ENCODE data around the gene TPM1. TPM values are rescaled to one million over a fixed set of nuclear protein-coding genes. Genes with fewer than 3 reads are reported as not detected.
"Not testable (repeated sequence)": the region's sequence is repeated elsewhere in the genome, so short reads cannot be mapped to it uniquely, and the experiment has no call there.

TPM1 gene
- total and polyA plus RNA-seq, 4 donors: 118 to 469 (median 192) TPM

DNA sequence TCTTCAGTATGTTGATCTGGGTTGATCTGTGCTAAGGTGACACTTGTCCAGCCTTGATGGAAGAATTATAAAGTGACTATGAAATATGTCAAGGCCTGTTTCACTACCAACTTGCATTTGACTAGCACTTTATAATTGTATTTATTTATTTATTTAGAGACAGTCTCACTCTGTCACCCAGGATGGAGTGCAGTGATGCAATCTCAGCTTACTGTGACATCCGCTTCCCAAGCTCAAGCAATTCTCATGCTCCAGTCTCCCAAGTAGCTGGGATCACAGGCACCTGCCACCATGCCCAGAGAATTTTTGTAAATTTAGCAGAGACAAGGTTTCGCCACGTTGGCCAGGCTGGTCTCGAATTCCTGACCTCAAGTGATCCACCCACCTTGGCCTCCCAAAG is 53.6 kb downstream of the TPM1 start:
- H3K4me1 ChIP-seq (ENCODE audit: control insufficient read depth in 5 of 5, insufficient read depth in 5 of 5, low read length in 5 of 5): peaks cover 0 to 7% (median 5%) of the 10 kb centered on the region in 5 donors
- no peak overlapping the region for H3K9ac ChIP-seq (ENCODE audit: insufficient read depth in 1 of 2, low read length in 2 of 2)
- no peaks in the 10 kb centered on the region for H3K9me3 ChIP-seq (ENCODE audit: control insufficient read depth in 4 of 4, insufficient read depth in 3 of 4, low read length in 3 of 4)
- no peaks in the 10 kb centered on the region for H3K27me3 ChIP-seq (ENCODE audit: control insufficient read depth in 3 of 3, insufficient read depth in 3 of 3, low read length in 2 of 3)
- H3K27ac ChIP-seq (ENCODE audit: low read depth in 1 of 2, low read length in 1 of 2): no peak overlapping the region
- no peaks in the 10 kb centered on the region for H3K36me3 ChIP-seq (ENCODE audit: control insufficient read depth in 4 of 4, insufficient read depth in 4 of 4, low read length in 4 of 4)
- TF ChIP-seq, protein P1, sequence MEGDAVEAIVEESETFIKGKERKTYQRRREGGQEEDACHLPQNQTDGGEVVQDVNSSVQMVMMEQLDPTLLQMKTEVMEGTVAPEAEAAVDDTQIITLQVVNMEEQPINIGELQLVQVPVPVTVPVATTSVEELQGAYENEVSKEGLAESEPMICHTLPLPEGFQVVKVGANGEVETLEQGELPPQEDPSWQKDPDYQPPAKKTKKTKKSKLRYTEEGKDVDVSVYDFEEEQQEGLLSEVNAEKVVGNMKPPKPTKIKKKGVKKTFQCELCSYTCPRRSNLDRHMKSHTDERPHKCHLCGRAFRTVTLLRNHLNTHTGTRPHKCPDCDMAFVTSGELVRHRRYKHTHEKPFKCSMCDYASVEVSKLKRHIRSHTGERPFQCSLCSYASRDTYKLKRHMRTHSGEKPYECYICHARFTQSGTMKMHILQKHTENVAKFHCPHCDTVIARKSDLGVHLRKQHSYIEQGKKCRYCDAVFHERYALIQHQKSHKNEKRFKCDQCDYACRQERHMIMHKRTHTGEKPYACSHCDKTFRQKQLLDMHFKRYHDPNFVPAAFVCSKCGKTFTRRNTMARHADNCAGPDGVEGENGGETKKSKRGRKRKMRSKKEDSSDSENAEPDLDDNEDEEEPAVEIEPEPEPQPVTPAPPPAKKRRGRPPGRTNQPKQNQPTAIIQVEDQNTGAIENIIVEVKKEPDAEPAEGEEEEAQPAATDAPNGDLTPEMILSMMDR (IDR thresholded peaks at IDR 0.05; ENCODE audit: control extremely low read depth, extremely low read depth): no peak
- ATAC-seq (ENCODE audit: insufficient read depth, low FRiP score): no peak
- no peak overlapping the region for H3K4me3 ChIP-seq
- DNase-seq: no peak
- 93 to 96% methylated on average over 4 of the region's 4 CpGs for WGBS, 2 donors

DNA sequence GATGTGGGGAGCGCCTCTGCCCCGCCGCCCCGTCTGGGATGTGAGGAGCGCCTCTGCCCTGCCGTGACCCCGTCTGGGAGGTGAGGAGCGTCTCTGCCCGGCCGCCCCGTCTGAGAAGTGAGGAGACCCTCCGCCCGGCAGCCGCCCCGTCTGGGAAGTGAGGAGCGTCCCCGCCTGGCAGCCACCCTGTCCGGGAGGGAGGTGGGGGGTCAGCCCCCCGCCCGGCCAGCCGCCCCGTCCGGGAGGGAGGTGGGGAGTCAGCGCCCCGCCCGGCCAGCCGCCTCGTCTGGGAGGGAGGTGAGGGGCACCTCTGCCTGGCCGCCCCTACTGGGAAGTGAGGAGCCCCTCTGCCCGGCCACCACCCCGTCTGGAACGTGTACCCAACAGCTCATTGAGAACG is 56.4 kb downstream of the TPM1 start:
- 90 to 92% methylated on average over 18 to 33 of the region's 33 CpGs for WGBS, 2 donors
- not testable (repeated sequence) for H3K4me1 ChIP-seq (ENCODE audit: control insufficient read depth in 5 of 5, insufficient read depth in 5 of 5, low read length in 5 of 5); H3K4me3 ChIP-seq; H3K27ac ChIP-seq (ENCODE audit: low read depth in 1 of 2, low read length in 1 of 2); H3K36me3 ChIP-seq (ENCODE audit: control insufficient read depth in 4 of 4, insufficient read depth in 4 of 4, low read length in 4 of 4); H3K9me3 ChIP-seq (ENCODE audit: control insufficient read depth in 4 of 4, insufficient read depth in 3 of 4, low read length in 3 of 4); ATAC-seq (ENCODE audit: insufficient read depth, low FRiP score); DNase-seq; H3K9ac ChIP-seq (ENCODE audit: insufficient read depth in 1 of 2, low read length in 2 of 2); H3K27me3 ChIP-seq (ENCODE audit: control insufficient read depth in 3 of 3, insufficient read depth in 3 of 3, low read length in 2 of 3)

DNA sequence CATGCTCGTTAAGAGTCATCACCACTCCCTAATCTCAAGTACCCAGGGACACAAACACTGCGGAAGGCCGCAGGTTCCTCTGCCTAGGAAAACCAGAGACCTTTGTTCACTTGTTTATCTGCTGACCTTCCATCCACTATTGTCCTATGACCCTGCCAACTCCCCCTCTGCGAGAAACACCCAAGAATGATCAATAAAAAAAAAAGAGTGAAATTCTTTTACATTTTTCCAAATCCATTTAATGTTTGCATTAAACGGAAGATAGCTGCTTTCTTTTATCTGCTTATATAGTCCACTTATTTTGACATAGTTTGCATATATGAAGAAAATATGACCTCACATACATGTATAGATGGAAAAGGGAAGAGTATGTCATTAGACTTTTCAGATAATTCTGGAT is 57.0 kb downstream of the TPM1 start:
- DNase-seq; H3K27ac ChIP-seq (ENCODE audit: low read depth in 1 of 2, low read length in 1 of 2); H3K9ac ChIP-seq (ENCODE audit: insufficient read depth in 1 of 2, low read length in 2 of 2); H3K27me3 ChIP-seq (ENCODE audit: control insufficient read depth in 3 of 3, insufficient read depth in 3 of 3, low read length in 2 of 3); ATAC-seq (ENCODE audit: insufficient read depth, low FRiP score); H3K36me3 ChIP-seq (ENCODE audit: control insufficient read depth in 4 of 4, insufficient read depth in 4 of 4, low read length in 4 of 4); H3K4me1 ChIP-seq (ENCODE audit: control insufficient read depth in 5 of 5, insufficient read depth in 5 of 5, low read length in 5 of 5); H3K9me3 ChIP-seq (ENCODE audit: control insufficient read depth in 4 of 4, insufficient read depth in 3 of 4, low read length in 3 of 4); H3K4me3 ChIP-seq: not testable (repeated sequence)
- 78 to 97% methylated on average over 5 of the region's 5 CpGs for WGBS, 2 donors

DNA sequence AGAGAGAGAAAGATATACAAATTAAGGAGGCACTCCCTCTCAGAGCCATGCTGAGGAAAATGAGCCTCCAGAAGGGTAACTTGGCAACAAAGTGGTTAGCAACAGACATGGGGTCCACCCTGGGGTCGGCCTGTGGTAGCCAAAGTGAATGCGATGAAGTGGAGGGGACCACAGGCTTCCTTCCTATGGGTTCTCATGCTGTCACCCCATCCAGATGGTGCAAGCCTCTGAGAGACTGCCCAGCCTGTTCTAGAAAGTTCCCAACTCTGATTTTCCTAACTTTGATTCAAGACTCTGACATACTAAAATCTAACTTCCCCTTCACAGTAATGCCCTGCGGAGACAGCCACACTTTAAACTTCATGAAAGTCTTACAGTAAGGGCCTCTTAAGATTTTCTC is 60.9 kb downstream of the TPM1 start:
- TF ChIP-seq, protein P1 (IDR thresholded peaks at IDR 0.05; ENCODE audit: control extremely low read depth, extremely low read depth): no peak
- Histone ChIP-seq H3K36me3 (ENCODE audit: control insufficient read depth in 4 of 4, insufficient read depth in 4 of 4, low read length in 4 of 4) (no peaks in the 10 kb centered on the region), H3K9ac (ENCODE audit: insufficient read depth in 1 of 2, low read length in 2 of 2) (no peak overlapping the region), H3K4me1 (ENCODE audit: control insufficient read depth in 5 of 5, insufficient read depth in 5 of 5, low read length in 5 of 5) (peaks cover 0 to 7% (median 0%) of the 10 kb centered on the region in 5 donors), H3K4me3 (no peak overlapping the region), H3K27me3 (ENCODE audit: control insufficient read depth in 3 of 3, insufficient read depth in 3 of 3, low read length in 2 of 3) (no peaks in the 10 kb centered on the region), H3K27ac (ENCODE audit: low read depth in 1 of 2, low read length in 1 of 2) (no peak overlapping the region), H3K9me3 (ENCODE audit: control insufficient read depth in 4 of 4, insufficient read depth in 3 of 4, low read length in 3 of 4) (no peaks in the 10 kb centered on the region)
- ATAC-seq (ENCODE audit: insufficient read depth, low FRiP score) (no peak), DNase-seq (no peak)
- 44 to 73% methylated on average over 3 of the region's 3 CpGs for WGBS, 2 donors

DNA sequence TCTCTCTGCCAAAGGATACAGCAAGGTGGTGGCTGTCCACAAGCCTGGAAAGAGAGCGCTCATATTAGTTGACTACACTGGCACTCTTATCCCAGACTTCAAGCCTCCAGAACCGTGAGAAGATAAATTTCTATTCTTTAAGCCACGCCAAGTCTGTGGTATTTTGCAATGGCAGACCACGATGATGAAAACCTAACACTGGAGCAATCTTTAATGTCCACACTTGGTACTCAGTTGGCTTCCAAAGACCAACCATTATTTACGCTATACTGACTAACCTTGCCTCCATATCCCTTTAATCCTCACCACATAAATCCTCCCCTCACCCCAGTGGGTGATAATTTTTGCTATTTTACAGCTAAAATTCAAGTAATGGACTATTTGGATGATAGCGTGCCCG is 62.2 kb downstream of the TPM1 start:
- DNase-seq: no peak
- H3K4me3 ChIP-seq: no peak overlapping the region
- TF ChIP-seq, protein P1 (IDR thresholded peaks at IDR 0.05; ENCODE audit: control extremely low read depth, extremely low read depth): no peak
- H3K27me3 ChIP-seq (ENCODE audit: control insufficient read depth in 3 of 3, insufficient read depth in 3 of 3, low read length in 2 of 3): no peaks in the 10 kb centered on the region
- H3K27ac ChIP-seq (ENCODE audit: low read depth in 1 of 2, low read length in 1 of 2): no peak overlapping the region
- H3K9ac ChIP-seq (ENCODE audit: insufficient read depth in 1 of 2, low read length in 2 of 2): no peak overlapping the region
- no peak for ATAC-seq (ENCODE audit: insufficient read depth, low FRiP score)
- H3K36me3 ChIP-seq (ENCODE audit: control insufficient read depth in 4 of 4, insufficient read depth in 4 of 4, low read length in 4 of 4): no peaks in the 10 kb centered on the region
- 32 to 63% methylated on average over 7 of the region's 7 CpGs for WGBS, 2 donors
- H3K4me1 ChIP-seq (ENCODE audit: control insufficient read depth in 5 of 5, insufficient read depth in 5 of 5, low read length in 5 of 5): peaks cover 0 to 7% (median 0%) of the 10 kb centered on the region in 5 donors
- H3K9me3 ChIP-seq (ENCODE audit: control insufficient read depth in 4 of 4, insufficient read depth in 3 of 4, low read length in 3 of 4): no peaks in the 10 kb centered on the region

DNA sequence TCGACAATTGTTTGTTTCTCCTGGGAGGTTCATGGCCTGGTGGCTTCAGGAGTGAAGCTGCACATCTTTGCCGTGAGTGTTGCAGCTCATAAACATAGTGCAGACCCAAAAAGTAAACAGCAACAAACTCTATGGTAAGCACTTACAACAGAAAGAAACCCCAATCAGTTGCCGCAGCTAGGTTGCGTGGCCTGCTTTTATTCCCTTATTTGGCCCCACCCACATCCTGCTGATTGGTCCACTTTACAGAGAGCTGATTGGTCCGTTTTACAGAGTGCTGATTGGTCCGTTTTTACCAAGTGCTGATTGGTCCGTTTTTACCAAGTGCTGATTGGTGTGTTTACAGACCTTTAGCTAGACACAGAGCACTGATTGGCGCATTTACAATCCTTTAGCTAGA is 62.8 kb downstream of the TPM1 start:
- not testable (repeated sequence) for H3K27me3 ChIP-seq (ENCODE audit: control insufficient read depth in 3 of 3, insufficient read depth in 3 of 3, low read length in 2 of 3)

More for the DNA sequence above, 62.8 kb downstream of the TPM1 start:
- DNase-seq; H3K9ac ChIP-seq (ENCODE audit: insufficient read depth in 1 of 2, low read length in 2 of 2); H3K4me1 ChIP-seq (ENCODE audit: control insufficient read depth in 5 of 5, insufficient read depth in 5 of 5, low read length in 5 of 5); H3K4me3 ChIP-seq; H3K27ac ChIP-seq (ENCODE audit: low read depth in 1 of 2, low read length in 1 of 2); H3K9me3 ChIP-seq (ENCODE audit: control insufficient read depth in 4 of 4, insufficient read depth in 3 of 4, low read length in 3 of 4); ATAC-seq (ENCODE audit: insufficient read depth, low FRiP score); H3K36me3 ChIP-seq (ENCODE audit: control insufficient read depth in 4 of 4, insufficient read depth in 4 of 4, low read length in 4 of 4): not testable (repeated sequence)
- whole genome bisulfite sequencing, 2 donors: 65 to 83% methylated on average over 8 of the region's 8 CpGs

All from lung (tissue), 12 donors.